ENCODE results near the gene MYOCD.

The MYOCD gene

DNA sequence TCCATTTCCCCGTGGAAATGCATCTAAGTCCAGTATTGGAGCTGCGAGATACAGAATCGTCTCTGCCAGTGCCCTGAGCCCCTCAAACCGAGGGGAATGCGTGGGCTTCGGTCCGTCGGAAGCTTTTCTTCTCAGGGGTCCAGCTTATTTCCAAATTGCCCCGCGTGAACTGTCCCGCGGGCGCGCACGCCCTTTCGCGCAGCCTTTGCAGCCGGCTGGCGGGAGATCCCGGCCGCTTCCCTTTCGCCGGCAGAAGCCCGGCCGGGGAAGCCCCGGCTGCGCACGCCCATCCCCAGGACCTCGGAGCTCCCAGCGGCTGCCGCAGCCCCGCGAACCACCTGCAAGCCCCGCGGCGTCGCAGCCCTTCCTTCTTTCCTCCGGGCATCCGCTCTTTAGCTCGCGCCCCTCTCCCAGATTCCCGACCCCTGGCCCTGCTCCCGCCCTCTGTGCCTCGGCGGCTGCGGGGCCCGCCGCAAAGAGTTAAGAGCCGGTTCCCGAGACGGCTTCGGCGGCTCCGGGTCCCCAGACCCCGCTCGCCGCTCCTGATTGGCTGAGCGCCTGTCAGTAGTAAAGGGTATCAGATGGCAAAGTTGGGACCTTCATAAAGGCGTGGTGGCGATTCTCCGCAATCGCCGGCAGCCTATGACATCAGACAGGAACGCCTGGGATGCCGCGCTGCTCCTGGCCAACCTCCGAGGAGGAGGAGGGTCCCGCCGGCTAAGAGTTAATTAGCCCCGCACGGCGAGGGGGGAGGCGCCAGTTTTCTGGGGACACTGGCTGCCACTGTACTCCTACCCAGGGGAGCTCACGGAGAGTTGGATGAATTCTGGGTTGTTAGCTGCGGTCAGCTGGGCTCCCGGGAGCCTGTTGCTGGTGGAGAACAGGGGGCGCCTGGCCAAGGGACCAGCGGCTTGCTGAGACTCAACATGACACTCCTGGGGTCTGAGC is at the start of gene MYOCD (continued):
- TF ChIP-seq GLIS2 (tag by site-specific recombination; IDR thresholded peaks at IDR 0.05) (peak; percentile 59), ZNF239 (tag by site-specific recombination; IDR thresholded peaks at IDR 0.05) (no peak), ZNF157 (tag by site-specific recombination; IDR thresholded peaks at IDR 0.05) (no peak), ZNF561 (tag by site-specific recombination; IDR thresholded peaks at IDR 0.05; ENCODE audit: borderline replicate concordance) (peak; percentile 73; the same call in 1 of the 2 replicates), ZNF791 (tag by site-specific recombination; IDR thresholded peaks at IDR 0.05) (no peak), ZSCAN16 (tag by site-specific recombination; IDR thresholded peaks at IDR 0.05) (no peak), KLF16 (tag by site-specific recombination; IDR thresholded peaks at IDR 0.05) (peak; percentile 45), SCRT1 (tag by site-specific recombination; IDR thresholded peaks at IDR 0.05; ENCODE audit: borderline replicate concordance) (peak; percentile 39; the same call in 1 of the 2 replicates), HOXD13 (CRISPR knock-in tag; IDR thresholded peaks at IDR 0.05; ENCODE audit: borderline replicate concordance) (no peak), ZNF354C (tag by site-specific recombination; IDR thresholded peaks at IDR 0.05; ENCODE audit: borderline replicate concordance, low read depth) (no peak), ZNF677 (tag by site-specific recombination; IDR thresholded peaks at IDR 0.05) (no peak), YY2 (tag by site-specific recombination; IDR thresholded peaks at IDR 0.05) (no peak), ZBTB20 (tag by site-specific recombination; IDR thresholded peaks at IDR 0.05) (peak; percentile 67; the same call in 1 of the 2 replicates), ZNF146 (tag by site-specific recombination; IDR thresholded peaks at IDR 0.05) (no peak), ZNF514 (tag by site-specific recombination; IDR thresholded peaks at IDR 0.05) (no peak), ZNF350 (tag by site-specific recombination; IDR thresholded peaks at IDR 0.05) (no peak), ZNF266 (tag by site-specific recombination; IDR thresholded peaks at IDR 0.05; ENCODE audit: low read depth) (no peak), ZFP41 (tag by site-specific recombination; IDR thresholded peaks at IDR 0.05; ENCODE audit: borderline replicate concordance) (no peak), ZNF366 (tag by site-specific recombination; conservative IDR thresholded peaks at IDR 0.05) (peak; percentile 43; the same call in 1 of the 2 replicates), ZNF530 (tag by site-specific recombination; IDR thresholded peaks at IDR 0.05; ENCODE audit: low read depth) (no peak)
- TF ChIP-seq, protein P1, sequence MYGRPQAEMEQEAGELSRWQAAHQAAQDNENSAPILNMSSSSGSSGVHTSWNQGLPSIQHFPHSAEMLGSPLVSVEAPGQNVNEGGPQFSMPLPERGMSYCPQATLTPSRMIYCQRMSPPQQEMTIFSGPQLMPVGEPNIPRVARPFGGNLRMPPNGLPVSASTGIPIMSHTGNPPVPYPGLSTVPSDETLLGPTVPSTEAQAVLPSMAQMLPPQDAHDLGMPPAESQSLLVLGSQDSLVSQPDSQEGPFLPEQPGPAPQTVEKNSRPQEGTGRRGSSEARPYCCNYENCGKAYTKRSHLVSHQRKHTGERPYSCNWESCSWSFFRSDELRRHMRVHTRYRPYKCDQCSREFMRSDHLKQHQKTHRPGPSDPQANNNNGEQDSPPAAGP (tag by site-specific recombination; IDR thresholded peaks at IDR 0.05) = peak; percentile 69; the same call in 1 of the 2 replicates
- TF ChIP-seq, protein P2, sequence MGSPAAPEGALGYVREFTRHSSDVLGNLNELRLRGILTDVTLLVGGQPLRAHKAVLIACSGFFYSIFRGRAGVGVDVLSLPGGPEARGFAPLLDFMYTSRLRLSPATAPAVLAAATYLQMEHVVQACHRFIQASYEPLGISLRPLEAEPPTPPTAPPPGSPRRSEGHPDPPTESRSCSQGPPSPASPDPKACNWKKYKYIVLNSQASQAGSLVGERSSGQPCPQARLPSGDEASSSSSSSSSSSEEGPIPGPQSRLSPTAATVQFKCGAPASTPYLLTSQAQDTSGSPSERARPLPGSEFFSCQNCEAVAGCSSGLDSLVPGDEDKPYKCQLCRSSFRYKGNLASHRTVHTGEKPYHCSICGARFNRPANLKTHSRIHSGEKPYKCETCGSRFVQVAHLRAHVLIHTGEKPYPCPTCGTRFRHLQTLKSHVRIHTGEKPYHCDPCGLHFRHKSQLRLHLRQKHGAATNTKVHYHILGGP (tag by site-specific recombination; IDR thresholded peaks at IDR 0.05) = no peak
- TF ChIP-seq, protein P3, sequence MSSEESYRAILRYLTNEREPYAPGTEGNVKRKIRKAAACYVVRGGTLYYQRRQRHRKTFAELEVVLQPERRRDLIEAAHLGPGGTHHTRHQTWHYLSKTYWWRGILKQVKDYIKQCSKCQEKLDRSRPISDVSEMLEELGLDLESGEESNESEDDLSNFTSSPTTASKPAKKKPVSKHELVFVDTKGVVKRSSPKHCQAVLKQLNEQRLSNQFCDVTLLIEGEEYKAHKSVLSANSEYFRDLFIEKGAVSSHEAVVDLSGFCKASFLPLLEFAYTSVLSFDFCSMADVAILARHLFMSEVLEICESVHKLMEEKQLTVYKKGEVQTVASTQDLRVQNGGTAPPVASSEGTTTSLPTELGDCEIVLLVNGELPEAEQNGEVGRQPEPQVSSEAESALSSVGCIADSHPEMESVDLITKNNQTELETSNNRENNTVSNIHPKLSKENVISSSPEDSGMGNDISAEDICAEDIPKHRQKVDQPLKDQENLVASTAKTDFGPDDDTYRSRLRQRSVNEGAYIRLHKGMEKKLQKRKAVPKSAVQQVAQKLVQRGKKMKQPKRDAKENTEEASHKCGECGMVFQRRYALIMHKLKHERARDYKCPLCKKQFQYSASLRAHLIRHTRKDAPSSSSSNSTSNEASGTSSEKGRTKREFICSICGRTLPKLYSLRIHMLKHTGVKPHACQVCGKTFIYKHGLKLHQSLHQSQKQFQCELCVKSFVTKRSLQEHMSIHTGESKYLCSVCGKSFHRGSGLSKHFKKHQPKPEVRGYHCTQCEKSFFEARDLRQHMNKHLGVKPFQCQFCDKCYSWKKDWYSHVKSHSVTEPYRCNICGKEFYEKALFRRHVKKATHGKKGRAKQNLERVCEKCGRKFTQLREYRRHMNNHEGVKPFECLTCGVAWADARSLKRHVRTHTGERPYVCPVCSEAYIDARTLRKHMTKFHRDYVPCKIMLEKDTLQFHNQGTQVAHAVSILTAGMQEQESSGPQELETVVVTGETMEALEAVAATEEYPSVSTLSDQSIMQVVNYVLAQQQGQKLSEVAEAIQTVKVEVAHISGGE (tag by site-specific recombination; conservative IDR thresholded peaks at IDR 0.05; ENCODE audit: low read depth) = no peak
- TF ChIP-seq, protein P4, sequence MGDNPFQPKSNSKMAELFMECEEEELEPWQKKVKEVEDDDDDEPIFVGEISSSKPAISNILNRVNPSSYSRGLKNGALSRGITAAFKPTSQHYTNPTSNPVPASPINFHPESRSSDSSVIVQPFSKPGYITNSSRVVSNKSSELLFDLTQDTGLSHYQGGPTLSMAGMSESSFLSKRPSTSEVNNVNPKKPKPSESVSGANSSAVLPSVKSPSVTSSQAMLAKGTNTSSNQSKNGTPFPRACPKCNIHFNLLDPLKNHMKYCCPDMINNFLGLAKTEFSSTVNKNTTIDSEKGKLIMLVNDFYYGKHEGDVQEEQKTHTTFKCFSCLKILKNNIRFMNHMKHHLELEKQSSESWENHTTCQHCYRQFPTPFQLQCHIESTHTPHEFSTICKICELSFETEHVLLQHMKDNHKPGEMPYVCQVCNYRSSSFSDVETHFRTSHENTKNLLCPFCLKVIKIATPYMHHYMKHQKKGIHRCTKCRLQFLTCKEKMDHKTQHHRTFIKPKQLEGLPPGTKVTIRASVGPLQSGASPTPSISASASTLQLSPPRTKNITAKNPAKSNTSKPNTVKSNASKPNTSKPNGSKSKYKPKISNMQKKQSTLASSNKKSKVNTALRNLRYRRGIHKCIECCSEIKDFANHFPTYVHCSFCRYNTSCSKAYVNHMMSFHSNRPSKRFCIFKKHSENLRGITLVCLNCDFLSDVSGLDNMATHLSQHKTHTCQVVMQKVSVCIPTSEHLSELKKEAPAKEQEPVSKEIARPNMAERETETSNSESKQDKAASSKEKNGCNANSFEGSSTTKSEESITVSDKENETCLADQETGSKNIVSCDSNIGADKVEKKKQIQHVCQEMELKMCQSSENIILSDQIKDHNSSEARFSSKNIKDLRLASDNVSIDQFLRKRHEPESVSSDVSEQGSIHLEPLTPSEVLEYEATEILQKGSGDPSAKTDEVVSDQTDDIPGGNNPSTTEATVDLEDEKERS (tag by site-specific recombination; IDR thresholded peaks at IDR 0.05) = no peak
- TF ChIP-seq, protein P5, sequence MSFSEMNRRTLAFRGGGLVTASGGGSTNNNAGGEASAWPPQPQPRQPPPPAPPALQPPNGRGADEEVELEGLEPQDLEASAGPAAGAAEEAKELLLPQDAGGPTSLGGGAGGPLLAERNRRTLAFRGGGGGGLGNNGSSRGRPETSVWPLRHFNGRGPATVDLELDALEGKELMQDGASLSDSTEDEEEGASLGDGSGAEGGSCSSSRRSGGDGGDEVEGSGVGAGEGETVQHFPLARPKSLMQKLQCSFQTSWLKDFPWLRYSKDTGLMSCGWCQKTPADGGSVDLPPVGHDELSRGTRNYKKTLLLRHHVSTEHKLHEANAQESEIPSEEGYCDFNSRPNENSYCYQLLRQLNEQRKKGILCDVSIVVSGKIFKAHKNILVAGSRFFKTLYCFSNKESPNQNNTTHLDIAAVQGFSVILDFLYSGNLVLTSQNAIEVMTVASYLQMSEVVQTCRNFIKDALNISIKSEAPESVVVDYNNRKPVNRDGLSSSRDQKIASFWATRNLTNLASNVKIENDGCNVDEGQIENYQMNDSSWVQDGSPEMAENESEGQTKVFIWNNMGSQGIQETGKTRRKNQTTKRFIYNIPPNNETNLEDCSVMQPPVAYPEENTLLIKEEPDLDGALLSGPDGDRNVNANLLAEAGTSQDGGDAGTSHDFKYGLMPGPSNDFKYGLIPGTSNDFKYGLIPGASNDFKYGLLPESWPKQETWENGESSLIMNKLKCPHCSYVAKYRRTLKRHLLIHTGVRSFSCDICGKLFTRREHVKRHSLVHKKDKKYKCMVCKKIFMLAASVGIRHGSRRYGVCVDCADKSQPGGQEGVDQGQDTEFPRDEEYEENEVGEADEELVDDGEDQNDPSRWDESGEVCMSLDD (tag by site-specific recombination; IDR thresholded peaks at IDR 0.05) = peak; percentile 24; the same call in 1 of the 2 replicates
- TF ChIP-seq, protein P6, sequence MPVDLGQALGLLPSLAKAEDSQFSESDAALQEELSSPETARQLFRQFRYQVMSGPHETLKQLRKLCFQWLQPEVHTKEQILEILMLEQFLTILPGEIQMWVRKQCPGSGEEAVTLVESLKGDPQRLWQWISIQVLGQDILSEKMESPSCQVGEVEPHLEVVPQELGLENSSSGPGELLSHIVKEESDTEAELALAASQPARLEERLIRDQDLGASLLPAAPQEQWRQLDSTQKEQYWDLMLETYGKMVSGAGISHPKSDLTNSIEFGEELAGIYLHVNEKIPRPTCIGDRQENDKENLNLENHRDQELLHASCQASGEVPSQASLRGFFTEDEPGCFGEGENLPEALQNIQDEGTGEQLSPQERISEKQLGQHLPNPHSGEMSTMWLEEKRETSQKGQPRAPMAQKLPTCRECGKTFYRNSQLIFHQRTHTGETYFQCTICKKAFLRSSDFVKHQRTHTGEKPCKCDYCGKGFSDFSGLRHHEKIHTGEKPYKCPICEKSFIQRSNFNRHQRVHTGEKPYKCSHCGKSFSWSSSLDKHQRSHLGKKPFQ (tag by site-specific recombination; IDR thresholded peaks at IDR 0.05) = no peak
